H9 (cell line): Measurements from ENCODE around the gene RNF13. TPM values are rescaled to one million over a fixed set of nuclear protein-coding genes. Genes with fewer than 3 reads are reported as not detected.

Source experiments
- DNase-seq: peaks from one replicate; pipeline ENCODE4 v3.0.0-alpha.2; 2017
- H2AFZ ChIP-seq: one replicate; pipeline ENCODE4 v1.6.1; 2013; ENCODE audit warnings: mild to moderate bottlenecking, low read length, control low read depth, moderate library complexity
- H2AK5ac ChIP-seq: 2 replicates; pipeline ENCODE4 v1.6.1; 2013; ENCODE audit warnings: low read length, control low read depth, mixed read lengths; ENCODE audit not compliant: insufficient read length
- H2BK120ac ChIP-seq: one replicate; pipeline ENCODE4 v1.6.1; 2013; ENCODE audit warnings: low read depth, mild to moderate bottlenecking, low read length, control low read depth, inconsistent platforms; ENCODE audit not compliant: poor library complexity, severe bottlenecking
- H2BK12ac ChIP-seq: 2 replicates; pipeline ENCODE4 v1.6.1; 2013; ENCODE audit warnings: low read length, control low read depth, mixed read lengths, low read depth; ENCODE audit not compliant: insufficient read length
- H2BK15ac ChIP-seq: 2 replicates; pipeline ENCODE4 v1.6.1; 2013; ENCODE audit warnings: low read depth, low read length, control low read depth
- H2BK20ac ChIP-seq: one replicate; pipeline ENCODE4 v1.6.1; 2013; ENCODE audit warnings: low read depth, mild to moderate bottlenecking, low read length, control low read depth, inconsistent platforms; ENCODE audit not compliant: poor library complexity, severe bottlenecking
- H2BK5ac ChIP-seq: 2 replicates; pipeline ENCODE4 v1.6.1; 2013; ENCODE audit warnings: low read length, control low read depth, mixed read lengths; ENCODE audit not compliant: insufficient read length
- H3K14ac ChIP-seq: 2 replicates; pipeline ENCODE4 v1.6.1; 2013; ENCODE audit warnings: low read length, control low read depth; ENCODE audit not compliant: insufficient read depth
- H3K18ac ChIP-seq: 2 replicates; pipeline ENCODE4 v1.6.1; 2013; ENCODE audit warnings: low read depth, mild to moderate bottlenecking, mixed read lengths, low read length, control low read depth; ENCODE audit not compliant: insufficient read length
- H3K23ac ChIP-seq: 2 replicates; pipeline ENCODE4 v1.6.1; 2013; ENCODE audit warnings: low read length, control low read depth, mixed read lengths, low read depth; ENCODE audit not compliant: insufficient read length
- H3K23me2 ChIP-seq: 2 replicates; pipeline ENCODE4 v1.6.1; 2013; ENCODE audit warnings: low read depth, mild to moderate bottlenecking, mixed read lengths, low read length, control low read depth; ENCODE audit not compliant: insufficient read length, poor library complexity, severe bottlenecking
- H3K27ac ChIP-seq: 2 replicates; pipeline ENCODE4 v1.5.1; 2013; ENCODE audit warnings: low read length, control low read depth, mixed read lengths, low read depth; ENCODE audit not compliant: insufficient read length
- H3K27me3 ChIP-seq: 2 replicates; pipeline ENCODE4 v1.6.1; 2013; ENCODE audit warnings: low read length, control low read depth, inconsistent platforms; ENCODE audit not compliant: insufficient read depth
- H3K4ac ChIP-seq: 2 replicates; pipeline ENCODE4 v1.6.1; 2013; ENCODE audit warnings: low read depth, mild to moderate bottlenecking, control low read depth, inconsistent platforms, low read length, moderate library complexity
- H3K4me1 ChIP-seq: 2 replicates; pipeline ENCODE4 v1.6.1; 2013; ENCODE audit warnings: low read length, control low read depth, inconsistent platforms; ENCODE audit not compliant: insufficient read depth
- H3K4me2 ChIP-seq: 2 replicates; pipeline ENCODE4 v1.6.1; 2013; ENCODE audit warnings: low read length, control low read depth, mixed read lengths; ENCODE audit not compliant: insufficient read length, insufficient read depth
- H3K56ac ChIP-seq: 2 replicates; pipeline ENCODE4 v1.6.1; 2013; ENCODE audit warnings: low read depth, mild to moderate bottlenecking, mixed read lengths, low read length, control low read depth; ENCODE audit not compliant: insufficient read length
- H3K79me1 ChIP-seq: 2 replicates; pipeline ENCODE4 v1.6.1; 2013; ENCODE audit warnings: low read depth, mild to moderate bottlenecking, moderate library complexity, low read length, control low read depth, inconsistent platforms; ENCODE audit not compliant: insufficient read depth, poor library complexity, severe bottlenecking
- H3K79me2 ChIP-seq: 2 replicates; pipeline ENCODE4 v1.6.1; 2013; ENCODE audit warnings: low read length, control low read depth, inconsistent platforms; ENCODE audit not compliant: insufficient read depth
- H3K9ac ChIP-seq: 2 replicates; pipeline ENCODE4 v1.6.1; 2013; ENCODE audit warnings: low read length, control low read depth, mixed read lengths; ENCODE audit not compliant: insufficient read length; ENCODE audit errors: extremely low read depth
- H3K9me3 ChIP-seq: one replicate; pipeline ENCODE4 v1.6.1; 2013; ENCODE audit warnings: low read depth, low read length, inconsistent platforms; ENCODE audit not compliant: control insufficient read depth
- H3T11ph ChIP-seq: one replicate; pipeline ENCODE4 v1.6.1; 2013; ENCODE audit warnings: mild to moderate bottlenecking, low read length, control low read depth, inconsistent platforms
- H4K20me1 ChIP-seq: one replicate; pipeline ENCODE4 v1.6.1; 2013; ENCODE audit not compliant: control insufficient read depth, insufficient read length, insufficient read depth
- H4K5ac ChIP-seq: 2 replicates; pipeline ENCODE4 v1.6.1; 2013; ENCODE audit warnings: low read depth, mild to moderate bottlenecking, mixed read lengths, low read length, control low read depth; ENCODE audit not compliant: insufficient read length
- H4K8ac ChIP-seq: replicated peaks from 2 replicates; pipeline ENCODE4 v1.6.1; 2013; ENCODE audit warnings: low read length, control low read depth, mixed read lengths, low read depth; ENCODE audit not compliant: insufficient read length
- H4K91ac ChIP-seq: 2 replicates; pipeline ENCODE4 v1.6.1; 2013; ENCODE audit warnings: low read depth, mild to moderate bottlenecking, moderate library complexity, mixed read lengths, low read length, control low read depth; ENCODE audit not compliant: insufficient read length
- H3K27ac Mint-ChIP-seq, 3 experiments: 2 replicates in 2 of 3; 3 replicates in 1 of 3; pipeline ENCODE4 v1.8.0; 2020 to 2021; ENCODE audit warnings: mixed read lengths in 3 of 3, mild to moderate bottlenecking in 1 of 3, moderate library complexity in 1 of 3
- H3K27me3 Mint-ChIP-seq: 2 replicates; pipeline ENCODE4 v1.8.0; 2021; ENCODE audit warnings: low read depth, mild to moderate bottlenecking, moderate library complexity, mixed read lengths
- H3K36me3 Mint-ChIP-seq, 3 experiments: 2 replicates in 2 of 3; 3 replicates in 1 of 3; pipeline ENCODE4 v1.8.0; 2020 to 2021; ENCODE audit warnings: low read depth in 3 of 3, mixed read lengths in 3 of 3; ENCODE audit not compliant: insufficient read depth in 1 of 3
- H3K4me1 Mint-ChIP-seq, 2 experiments: 2 replicates each; pipeline ENCODE4 v1.8.0; 2020; ENCODE audit warnings: mixed read lengths in 2 of 2
- H3K4me3 Mint-ChIP-seq, 2 experiments: 2 replicates in 1 of 2; 3 replicates in 1 of 2; pipeline ENCODE4 v1.8.0; 2020 to 2021; ENCODE audit warnings: mild to moderate bottlenecking in 2 of 2, mixed read lengths in 2 of 2, moderate library complexity in 1 of 2
- H3K9me3 Mint-ChIP-seq, 2 experiments: 2 replicates in 1 of 2; 3 replicates in 1 of 2; pipeline ENCODE4 v1.8.0; 2020; ENCODE audit warnings: mild to moderate bottlenecking in 2 of 2, mixed read lengths in 2 of 2, moderate library complexity in 1 of 2
- WGBS: extraction: QIAGEN DNeasy Blood & Tissue Kit; methylation state at CpG from one replicate; pipeline ENCODE4 v1.1.7; 2013; ENCODE audit warnings: missing lambda C conversion rate, low lambda C conversion rate, mixed read lengths; ENCODE audit not compliant: insufficient read length; ENCODE audit errors: extremely low coverage; 5-methylcytosine and 5-hydroxymethylcytosine counted together
- long read RNA-seq: library from polyadenylated mRNA; unstranded; transcript quantifications from one replicate; pipeline ENCODE4 v2.0.0, GENCODE V29; 2020
- total RNA-seq: library from RNA; stranded (reverse); gene quantifications from 2 replicates; pipeline ENCODE4 v1.2.1, GENCODE V29; 2021
- TF ChIP-seq, protein P1 (sequence below): fragments of 200-600 bp; sonication (generic); conservative IDR thresholded peaks from 3 replicates; pipeline ENCODE4 v1.8.0; 2021; ENCODE audit warnings: antibody characterized with exemption, mild to moderate bottlenecking

RNF13 gene, protein sequence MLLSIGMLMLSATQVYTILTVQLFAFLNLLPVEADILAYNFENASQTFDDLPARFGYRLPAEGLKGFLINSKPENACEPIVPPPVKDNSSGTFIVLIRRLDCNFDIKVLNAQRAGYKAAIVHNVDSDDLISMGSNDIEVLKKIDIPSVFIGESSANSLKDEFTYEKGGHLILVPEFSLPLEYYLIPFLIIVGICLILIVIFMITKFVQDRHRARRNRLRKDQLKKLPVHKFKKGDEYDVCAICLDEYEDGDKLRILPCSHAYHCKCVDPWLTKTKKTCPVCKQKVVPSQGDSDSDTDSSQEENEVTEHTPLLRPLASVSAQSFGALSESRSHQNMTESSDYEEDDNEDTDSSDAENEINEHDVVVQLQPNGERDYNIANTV
- 23.4 and 23.7 TPM in 2 replicates for total RNA-seq
- long read RNA-seq, transcript RNF13-208 (9 exons, 767 nt): minor isoform, 5 of 171 reads
- long read RNA-seq, transcript RNF13-203 (10 exons, 2,843 nt): major isoform, 123 of 171 reads
- long read RNA-seq, transcript RNF13-212 (10 exons, 1,027 nt): minor isoform, 13 of 171 reads
- long read RNA-seq, transcript RNF13-201 (11 exons, 2,866 nt): minor isoform, 9 of 171 reads
- long read RNA-seq, partial matches to known transcripts: 3 of 171 reads
- long read RNA-seq, other reads (novel, unspliced or antisense): 15 of 171 reads

- Histone ChIP-seq H3K79me2 (peaks cover 17% of the 10 kb centered on the region; the same call in 1 of the 2 replicates), H3K14ac (peak within 1 kb of the TSS; percentile 86), H3K27me3 (no peaks in the 10 kb centered on the region), H2BK20ac (no peak within 1 kb of the TSS), H2AFZ (peak within 1 kb of the TSS; percentile 66), H2AK5ac (no peak within 1 kb of the TSS), H4K8ac (no peak within 1 kb of the TSS), H3K79me1 (peaks cover 3% of the 10 kb centered on the region), H3K23me2 (peaks cover 10% of the 10 kb centered on the region), H2BK5ac (no peak within 1 kb of the TSS), H3K4me2 (peak within 1 kb of the TSS; percentile 97), H3K4me1 (no peaks in the 10 kb centered on the region), H2BK120ac (no peak within 1 kb of the TSS), H3K23ac (no peak within 1 kb of the TSS), H3K9me3 (no peaks in the 10 kb centered on the region), H2BK15ac (no peak within 1 kb of the TSS), H4K5ac (peak within 1 kb of the TSS; percentile 1), H3K9ac (peak within 1 kb of the TSS; percentile 74), H3K4ac (no peak within 1 kb of the TSS), H3K18ac (peak within 1 kb of the TSS; percentile 85), H3K27ac (peak within 1 kb of the TSS; percentile 27), H2BK12ac (no peak within 1 kb of the TSS), H4K91ac (no peak within 1 kb of the TSS), H3T11ph (no peak within 1 kb of the TSS), H3K56ac (no peak within 1 kb of the TSS), H4K20me1 (no peaks in the 10 kb centered on the region)
- H3K27ac Mint-ChIP-seq: peak within 1 kb of the TSS; percentile 96 to 98 (median 98)
- WGBS: no CpG with 5 or more reads among the region's 56 CpGs
- 0 out of 7 replicates have a peak, but pooled peaks cover 0 to 4% (median 0%) of the 10 kb centered on the region in 3 experiments for H3K36me3 Mint-ChIP-seq
- TF ChIP-seq, protein P1, sequence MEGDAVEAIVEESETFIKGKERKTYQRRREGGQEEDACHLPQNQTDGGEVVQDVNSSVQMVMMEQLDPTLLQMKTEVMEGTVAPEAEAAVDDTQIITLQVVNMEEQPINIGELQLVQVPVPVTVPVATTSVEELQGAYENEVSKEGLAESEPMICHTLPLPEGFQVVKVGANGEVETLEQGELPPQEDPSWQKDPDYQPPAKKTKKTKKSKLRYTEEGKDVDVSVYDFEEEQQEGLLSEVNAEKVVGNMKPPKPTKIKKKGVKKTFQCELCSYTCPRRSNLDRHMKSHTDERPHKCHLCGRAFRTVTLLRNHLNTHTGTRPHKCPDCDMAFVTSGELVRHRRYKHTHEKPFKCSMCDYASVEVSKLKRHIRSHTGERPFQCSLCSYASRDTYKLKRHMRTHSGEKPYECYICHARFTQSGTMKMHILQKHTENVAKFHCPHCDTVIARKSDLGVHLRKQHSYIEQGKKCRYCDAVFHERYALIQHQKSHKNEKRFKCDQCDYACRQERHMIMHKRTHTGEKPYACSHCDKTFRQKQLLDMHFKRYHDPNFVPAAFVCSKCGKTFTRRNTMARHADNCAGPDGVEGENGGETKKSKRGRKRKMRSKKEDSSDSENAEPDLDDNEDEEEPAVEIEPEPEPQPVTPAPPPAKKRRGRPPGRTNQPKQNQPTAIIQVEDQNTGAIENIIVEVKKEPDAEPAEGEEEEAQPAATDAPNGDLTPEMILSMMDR: no peak
- peak within 1 kb of the TSS; percentile 94 to 98 for H3K4me3 Mint-ChIP-seq
- H3K27me3 Mint-ChIP-seq: no peaks in the 10 kb centered on the region
- peaks cover 34 to 36% of the 10 kb centered on the region in 2 experiments for H3K4me1 Mint-ChIP-seq
- DNase-seq: peak; percentile 93
- H3K9me3 Mint-ChIP-seq: no peaks in the 10 kb centered on the region
These were observed at the start of gene RNF13 for GRCh38 chr3:149812606-149813366. Gene RNF13 (plus strand): TSS chr3:149813215. CDS start chr3:149846027, 32,812 bp downstream.
